ENCODE results near the gene DIP2A.

DNA sequence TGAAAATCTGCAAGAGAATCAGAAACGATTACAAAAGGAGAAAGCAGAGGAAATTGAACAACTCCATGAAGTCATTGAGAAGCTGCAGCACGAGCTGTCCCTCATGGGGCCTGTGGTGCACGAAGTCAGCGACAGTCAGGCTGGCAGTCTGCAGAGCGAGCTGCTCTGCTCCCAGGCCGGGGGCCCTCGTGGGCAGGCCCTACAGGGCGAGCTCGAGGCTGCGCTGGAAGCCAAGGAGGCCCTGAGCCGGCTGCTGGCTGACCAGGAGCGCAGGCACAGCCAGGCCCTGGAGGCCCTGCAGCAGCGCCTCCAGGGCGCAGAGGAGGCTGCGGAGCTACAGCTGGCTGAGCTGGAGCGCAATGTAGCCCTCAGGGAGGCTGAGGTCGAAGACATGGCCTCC is 47.5 kb upstream of the DIP2A start:
- TF ChIP-seq YY1 (IDR thresholded peaks at IDR 0.05; ENCODE audit: low read depth, low read length) (no peak), POLR2AphosphoS5 (IDR thresholded peaks at IDR 0.05; ENCODE audit: low read depth, low read length) (no peak), RAD21 (IDR thresholded peaks at IDR 0.05 in 1 of 2, conservative IDR thresholded peaks at IDR 0.05 in 1 of 2; ENCODE audit: low read depth in 2 of 2, low read length in 2 of 2) (no peak), EP300 (IDR thresholded peaks at IDR 0.05; ENCODE audit: borderline replicate concordance in 1 of 2, low read depth in 2 of 2, low read length in 2 of 2) (no peak), CEBPB (IDR thresholded peaks at IDR 0.05; ENCODE audit: low read depth, low read length) (no peak), SIN3A (conservative IDR thresholded peaks at IDR 0.05 in 1 of 2, IDR thresholded peaks at IDR 0.05 in 1 of 2; ENCODE audit: low read depth in 1 of 2, low read length in 2 of 2) (no peak), ASH2L (IDR thresholded peaks at IDR 0.05; ENCODE audit: low read length) (no peak), POLR2A (IDR thresholded peaks at IDR 0.05; ENCODE audit: control extremely low read depth in 1 of 2, low read depth in 2 of 2, low read length in 2 of 2) (no peak), SP1 (IDR thresholded peaks at IDR 0.05; ENCODE audit: low read depth, low read length) (no peak)
- TF ChIP-seq, protein P1, sequence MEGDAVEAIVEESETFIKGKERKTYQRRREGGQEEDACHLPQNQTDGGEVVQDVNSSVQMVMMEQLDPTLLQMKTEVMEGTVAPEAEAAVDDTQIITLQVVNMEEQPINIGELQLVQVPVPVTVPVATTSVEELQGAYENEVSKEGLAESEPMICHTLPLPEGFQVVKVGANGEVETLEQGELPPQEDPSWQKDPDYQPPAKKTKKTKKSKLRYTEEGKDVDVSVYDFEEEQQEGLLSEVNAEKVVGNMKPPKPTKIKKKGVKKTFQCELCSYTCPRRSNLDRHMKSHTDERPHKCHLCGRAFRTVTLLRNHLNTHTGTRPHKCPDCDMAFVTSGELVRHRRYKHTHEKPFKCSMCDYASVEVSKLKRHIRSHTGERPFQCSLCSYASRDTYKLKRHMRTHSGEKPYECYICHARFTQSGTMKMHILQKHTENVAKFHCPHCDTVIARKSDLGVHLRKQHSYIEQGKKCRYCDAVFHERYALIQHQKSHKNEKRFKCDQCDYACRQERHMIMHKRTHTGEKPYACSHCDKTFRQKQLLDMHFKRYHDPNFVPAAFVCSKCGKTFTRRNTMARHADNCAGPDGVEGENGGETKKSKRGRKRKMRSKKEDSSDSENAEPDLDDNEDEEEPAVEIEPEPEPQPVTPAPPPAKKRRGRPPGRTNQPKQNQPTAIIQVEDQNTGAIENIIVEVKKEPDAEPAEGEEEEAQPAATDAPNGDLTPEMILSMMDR (IDR thresholded peaks at IDR 0.05; ENCODE audit: control extremely low read depth in 1 of 3, insufficient read depth in 1 of 3, low read depth in 1 of 3, low read length in 3 of 3): no peak
